Astrocyte of the cerebellum (primary cell): ENCODE measurements around the gene NSRP1.
"Not testable (repeated sequence)": the region's sequence is repeated elsewhere in the genome, so short reads cannot be mapped to it uniquely, and the experiment has no call there.

Source experiments
- DNase-seq: peaks from one replicate; pipeline ENCODE4 v3.0.0-alpha.2; 2011; ENCODE audit warnings: low read depth
- H3K4me3 ChIP-seq: 2 replicates; pipeline ENCODE4 v1.5.1; 2011; ENCODE audit warnings: mild to moderate bottlenecking, low read depth, low read length, moderate library complexity
- in situ Hi-C: cut with HindIII; loops from 2 replicates; pipeline ENCODE4 v1.10.0; 2017; ENCODE audit warnings: low sequenced_read_pairs
- TF ChIP-seq, protein P1 (sequence below): IDR thresholded peaks from 2 replicates; pipeline ENCODE4 v1.5.1; 2012; ENCODE audit warnings: low read length, low read depth, moderate library complexity, mild to moderate bottlenecking; ENCODE audit errors: missing control alignments

NSRP1 gene

DNA sequence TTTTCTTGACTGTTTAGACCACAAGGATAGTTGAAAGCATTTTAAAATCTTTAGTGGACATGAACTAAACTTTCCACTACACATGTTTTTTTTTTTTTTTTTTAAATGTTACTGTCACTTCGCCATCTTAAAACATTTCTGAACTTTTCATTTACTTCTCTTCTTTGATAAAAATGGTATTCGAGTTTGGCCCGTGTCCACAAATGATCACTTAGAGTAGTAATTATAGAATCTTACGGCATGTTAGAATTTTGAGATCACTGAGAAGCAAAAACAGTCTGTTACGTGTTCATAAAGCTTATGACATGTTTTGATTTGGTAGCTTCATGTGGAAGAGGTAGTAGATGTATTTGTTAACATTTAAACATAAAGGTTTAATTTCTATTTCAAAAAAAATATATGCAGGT, 1.1 kb downstream of the NSRP1 start:
- TF ChIP-seq, protein P1, sequence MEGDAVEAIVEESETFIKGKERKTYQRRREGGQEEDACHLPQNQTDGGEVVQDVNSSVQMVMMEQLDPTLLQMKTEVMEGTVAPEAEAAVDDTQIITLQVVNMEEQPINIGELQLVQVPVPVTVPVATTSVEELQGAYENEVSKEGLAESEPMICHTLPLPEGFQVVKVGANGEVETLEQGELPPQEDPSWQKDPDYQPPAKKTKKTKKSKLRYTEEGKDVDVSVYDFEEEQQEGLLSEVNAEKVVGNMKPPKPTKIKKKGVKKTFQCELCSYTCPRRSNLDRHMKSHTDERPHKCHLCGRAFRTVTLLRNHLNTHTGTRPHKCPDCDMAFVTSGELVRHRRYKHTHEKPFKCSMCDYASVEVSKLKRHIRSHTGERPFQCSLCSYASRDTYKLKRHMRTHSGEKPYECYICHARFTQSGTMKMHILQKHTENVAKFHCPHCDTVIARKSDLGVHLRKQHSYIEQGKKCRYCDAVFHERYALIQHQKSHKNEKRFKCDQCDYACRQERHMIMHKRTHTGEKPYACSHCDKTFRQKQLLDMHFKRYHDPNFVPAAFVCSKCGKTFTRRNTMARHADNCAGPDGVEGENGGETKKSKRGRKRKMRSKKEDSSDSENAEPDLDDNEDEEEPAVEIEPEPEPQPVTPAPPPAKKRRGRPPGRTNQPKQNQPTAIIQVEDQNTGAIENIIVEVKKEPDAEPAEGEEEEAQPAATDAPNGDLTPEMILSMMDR = no peak
- H3K4me3 ChIP-seq = peak overlapping the region; percentile 92
- in situ Hi-C loops = no loop called here
- no peak for DNase-seq

GRCh38 chr17:30118635-30119034, 2.0 kb downstream of the NSRP1 start:
- in situ Hi-C loops, DNase-seq, H3K4me3 ChIP-seq: not testable (repeated sequence)

- H3K4me3 ChIP-seq = no peak overlapping the region
- in situ Hi-C loops = no loop called here
- TF ChIP-seq, protein P1 = no peak
- no peak for DNase-seq
Measured at GRCh38 chr17:30124273-30124796, 7.7 kb downstream of the NSRP1 start.

- DNase-seq = no peak
- TF ChIP-seq, protein P1 = no peak
- no peak overlapping the region for H3K4me3 ChIP-seq
- in situ Hi-C loops = no loop called here
Measured at GRCh38 chr17:30130121-30130520, 13.5 kb downstream of the NSRP1 start.

- no peak overlapping the region for H3K4me3 ChIP-seq
- in situ Hi-C loops = no loop called here
- TF ChIP-seq, protein P1 = no peak
- DNase-seq = no peak
Measured at GRCh38 chr17:30132615-30133014, 16.0 kb downstream of the NSRP1 start.

DNA sequence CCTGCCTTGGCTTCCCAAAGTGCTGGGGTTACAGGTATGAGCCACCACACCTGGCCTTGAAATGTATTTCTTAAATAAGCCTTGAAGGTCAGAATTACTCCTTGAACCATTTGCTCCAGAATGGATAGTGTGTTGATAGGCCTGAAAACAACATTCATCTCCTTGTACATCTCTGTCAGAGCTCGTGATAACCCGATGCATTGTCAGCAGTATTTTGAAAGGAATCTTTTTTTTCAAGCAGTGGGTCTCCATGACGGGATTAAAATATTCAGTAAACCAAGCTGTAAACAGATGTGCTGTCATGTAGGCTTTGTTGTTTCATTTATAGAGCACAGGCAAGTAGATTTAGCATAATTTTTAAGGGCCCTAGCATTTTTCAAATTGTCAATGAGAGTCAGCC, 16.6 kb downstream of the NSRP1 start:
- in situ Hi-C loops = no loop called here
- no peak for DNase-seq
- H3K4me3 ChIP-seq = no peak overlapping the region
- TF ChIP-seq, protein P1 = no peak

DNA sequence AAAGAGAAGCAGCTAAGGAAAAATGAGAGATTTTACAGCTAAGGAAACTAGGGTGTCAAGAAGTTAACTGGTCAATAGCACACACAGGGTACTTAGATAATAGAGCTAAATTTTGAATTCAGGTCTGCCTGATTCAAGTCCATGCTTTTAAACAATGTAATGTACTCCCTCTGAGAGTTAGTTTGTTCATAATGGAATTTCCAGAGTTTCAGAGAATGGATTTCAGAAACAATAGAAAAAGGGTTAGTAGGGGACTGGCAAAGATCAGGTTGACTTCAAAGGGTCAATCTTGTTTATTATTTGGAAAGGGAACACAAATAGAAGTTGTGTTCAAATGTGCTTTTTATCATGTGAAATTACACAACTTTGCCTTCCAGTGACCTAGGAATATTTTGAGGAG, 17.9 kb downstream of the NSRP1 start:
- TF ChIP-seq, protein P1 = no peak
- no peak overlapping the region for H3K4me3 ChIP-seq
- in situ Hi-C loops = no loop called here
- DNase-seq = no peak
